ENCODE results near the gene ZFX.

ZFX gene

DNA sequence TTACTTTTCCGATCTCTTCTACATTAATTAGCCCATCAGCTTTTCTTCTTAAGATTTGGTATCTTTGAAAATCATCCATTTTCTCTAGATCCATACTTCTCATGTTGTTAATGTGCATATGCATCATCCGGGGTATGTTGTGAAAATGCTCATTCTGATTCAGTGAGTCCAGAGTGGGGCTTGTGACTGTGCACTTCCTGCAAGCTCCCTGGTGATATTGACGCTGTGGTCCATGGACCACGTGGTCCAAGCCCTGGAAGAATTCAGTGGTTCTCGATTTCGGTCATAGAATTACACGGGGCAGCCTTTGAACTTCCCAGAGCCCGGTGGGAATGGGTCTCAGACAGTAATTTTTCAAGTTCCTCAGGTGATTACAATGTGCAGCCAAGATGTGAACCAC, 69.8 kb downstream of the ZFX start:
- DNase-seq (ENCODE audit: low read depth): no peak
- TF ChIP-seq, protein P1, sequence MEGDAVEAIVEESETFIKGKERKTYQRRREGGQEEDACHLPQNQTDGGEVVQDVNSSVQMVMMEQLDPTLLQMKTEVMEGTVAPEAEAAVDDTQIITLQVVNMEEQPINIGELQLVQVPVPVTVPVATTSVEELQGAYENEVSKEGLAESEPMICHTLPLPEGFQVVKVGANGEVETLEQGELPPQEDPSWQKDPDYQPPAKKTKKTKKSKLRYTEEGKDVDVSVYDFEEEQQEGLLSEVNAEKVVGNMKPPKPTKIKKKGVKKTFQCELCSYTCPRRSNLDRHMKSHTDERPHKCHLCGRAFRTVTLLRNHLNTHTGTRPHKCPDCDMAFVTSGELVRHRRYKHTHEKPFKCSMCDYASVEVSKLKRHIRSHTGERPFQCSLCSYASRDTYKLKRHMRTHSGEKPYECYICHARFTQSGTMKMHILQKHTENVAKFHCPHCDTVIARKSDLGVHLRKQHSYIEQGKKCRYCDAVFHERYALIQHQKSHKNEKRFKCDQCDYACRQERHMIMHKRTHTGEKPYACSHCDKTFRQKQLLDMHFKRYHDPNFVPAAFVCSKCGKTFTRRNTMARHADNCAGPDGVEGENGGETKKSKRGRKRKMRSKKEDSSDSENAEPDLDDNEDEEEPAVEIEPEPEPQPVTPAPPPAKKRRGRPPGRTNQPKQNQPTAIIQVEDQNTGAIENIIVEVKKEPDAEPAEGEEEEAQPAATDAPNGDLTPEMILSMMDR (conservative IDR thresholded peaks at IDR 0.05; ENCODE audit: low read depth, low read length): no peak
- H3K4me3 ChIP-seq (ENCODE audit: low read depth, low read length): no peak overlapping the region

DNA sequence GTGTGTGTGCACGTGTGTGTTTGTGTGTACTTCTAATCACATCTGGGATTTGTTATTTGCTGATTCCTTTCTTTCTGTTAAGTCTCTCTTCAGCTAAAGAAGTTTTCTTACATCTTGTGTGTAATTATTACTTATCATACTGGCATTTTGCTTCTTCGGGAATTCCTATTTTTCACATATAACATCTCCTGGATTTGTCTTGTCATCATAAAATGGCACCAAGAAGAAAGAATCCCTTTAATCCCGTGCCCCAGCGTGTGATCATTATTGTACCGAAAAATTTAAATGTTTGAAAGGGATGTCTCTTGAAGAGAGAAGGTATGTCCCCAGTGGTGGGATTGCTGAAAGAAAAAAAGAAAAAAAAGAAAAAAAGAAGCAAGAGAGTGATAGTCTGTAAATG, 72.3 kb downstream of the ZFX start:
- H3K4me3 ChIP-seq (ENCODE audit: low read depth, low read length): no peak overlapping the region
- TF ChIP-seq, protein P1 (conservative IDR thresholded peaks at IDR 0.05; ENCODE audit: low read depth, low read length): no peak
- DNase-seq (ENCODE audit: low read depth): no peak

DNA sequence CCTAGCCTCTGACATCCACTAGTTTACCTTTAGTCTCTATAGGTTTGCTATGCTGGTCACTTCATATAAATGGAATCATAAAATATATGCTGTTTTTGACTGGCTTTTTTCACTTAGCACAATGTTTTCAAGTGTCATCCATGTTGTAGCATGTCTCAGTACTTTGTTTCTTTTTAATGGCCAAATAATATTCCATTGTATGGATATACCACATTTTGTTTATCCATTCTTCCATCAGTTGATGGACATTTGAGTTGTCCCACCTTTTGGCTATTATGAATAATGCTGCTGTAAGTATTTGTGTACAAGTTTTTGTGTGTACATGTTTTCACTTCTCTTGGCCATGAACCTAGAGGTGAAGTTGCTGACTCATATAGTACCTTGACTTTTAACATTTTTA, 75.7 kb downstream of the ZFX start:
- no peak for DNase-seq (ENCODE audit: low read depth)
- H3K4me3 ChIP-seq (ENCODE audit: low read depth, low read length): no peak overlapping the region
- TF ChIP-seq, protein P1 (conservative IDR thresholded peaks at IDR 0.05; ENCODE audit: low read depth, low read length): no peak

DNA sequence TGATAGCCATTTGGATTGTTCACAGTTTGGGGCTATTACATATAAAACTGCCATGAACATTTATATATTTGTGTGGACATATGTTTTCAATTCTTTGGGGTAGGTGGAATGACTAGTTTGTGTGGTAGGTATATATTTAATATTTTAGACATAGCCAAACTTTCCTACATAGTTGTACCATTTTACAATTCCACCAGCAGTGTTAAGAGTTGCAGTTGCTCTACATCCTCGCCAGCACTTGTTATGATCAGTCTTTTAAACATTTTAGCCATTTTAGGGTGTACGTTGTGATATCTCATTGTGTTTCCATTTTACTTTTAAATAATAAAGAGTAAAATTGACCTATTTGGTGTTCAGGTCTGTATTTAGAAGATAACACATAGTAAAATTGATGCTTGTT, 76.6 kb downstream of the ZFX start:
- DNase-seq (ENCODE audit: low read depth): no peak
- H3K4me3 ChIP-seq (ENCODE audit: low read depth, low read length): no peak overlapping the region
- TF ChIP-seq, protein P1 (conservative IDR thresholded peaks at IDR 0.05; ENCODE audit: low read depth, low read length): no peak

DNA sequence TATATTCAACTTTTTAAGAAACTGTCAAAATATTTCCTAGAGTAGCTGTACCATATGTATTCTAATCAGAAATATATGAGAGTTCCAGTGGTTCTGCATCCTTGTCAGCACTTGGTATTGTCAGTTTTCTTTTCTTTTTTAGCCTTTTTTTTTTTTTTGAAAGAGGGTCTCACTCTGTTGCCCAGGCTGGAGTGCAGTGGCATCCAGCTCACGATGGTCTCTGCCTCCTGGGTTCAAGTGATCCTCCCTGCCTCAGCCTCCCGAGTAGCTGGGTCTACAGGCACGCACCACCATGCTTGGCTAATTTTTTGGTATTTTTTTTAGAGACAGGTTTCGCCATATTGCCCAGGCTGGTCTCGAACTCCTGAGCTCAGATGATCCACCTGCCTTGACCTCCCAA, 79.1 kb downstream of the ZFX start:
- no peak overlapping the region for H3K4me3 ChIP-seq (ENCODE audit: low read depth, low read length)
- TF ChIP-seq, protein P1 (conservative IDR thresholded peaks at IDR 0.05; ENCODE audit: low read depth, low read length): no peak
- DNase-seq (ENCODE audit: low read depth): no peak

DNA sequence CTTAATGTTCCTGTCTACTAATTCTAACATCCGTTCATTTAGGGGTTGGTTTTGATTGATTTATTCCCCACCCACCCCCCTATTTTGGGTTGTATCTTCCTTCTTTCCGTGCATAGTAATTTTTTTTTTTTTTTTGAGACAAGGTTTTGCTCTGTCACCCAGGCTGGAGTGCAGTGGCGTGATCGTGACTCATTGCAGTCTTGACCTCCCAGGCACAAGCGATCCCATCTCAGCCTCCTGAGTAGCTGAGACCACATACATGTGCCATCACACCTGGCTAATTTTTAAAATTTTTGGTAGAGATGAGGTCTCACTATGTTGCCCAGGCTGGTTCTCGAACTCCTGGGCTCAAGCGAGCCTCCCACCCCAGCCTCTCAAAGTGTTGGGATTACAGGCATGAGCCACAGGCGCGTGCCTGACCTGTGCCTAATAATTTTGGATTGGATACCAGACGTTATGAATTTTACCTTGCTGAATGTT, 79.9 kb downstream of the ZFX start:
- H3K4me3 ChIP-seq (ENCODE audit: low read depth, low read length): no peak overlapping the region
- TF ChIP-seq, protein P1 (conservative IDR thresholded peaks at IDR 0.05; ENCODE audit: low read depth, low read length): no peak
- DNase-seq (ENCODE audit: low read depth): no peak

DNA sequence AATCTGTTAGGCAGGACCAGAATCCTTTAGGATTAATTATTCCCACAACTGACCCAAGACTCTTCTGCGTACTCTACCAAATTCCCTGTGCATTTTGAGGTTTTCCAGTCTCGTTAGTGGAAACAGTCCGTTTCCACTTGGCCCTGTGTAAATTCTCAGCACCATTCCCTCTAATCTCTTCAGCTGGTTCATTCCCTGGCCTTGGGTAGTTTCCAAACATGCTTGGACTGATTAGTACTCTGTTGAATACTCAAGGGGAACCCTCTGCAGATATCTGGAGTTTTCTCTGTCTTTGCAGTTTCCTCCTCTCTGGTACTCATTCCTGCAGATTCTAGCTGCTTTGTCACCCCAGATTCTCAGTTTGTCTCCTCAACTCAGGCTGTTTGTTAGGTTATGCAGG, 80.4 kb downstream of the ZFX start:
- DNase-seq (ENCODE audit: low read depth): peak; percentile 28
- TF ChIP-seq, protein P1 (conservative IDR thresholded peaks at IDR 0.05; ENCODE audit: low read depth, low read length): no peak
- H3K4me3 ChIP-seq (ENCODE audit: low read depth, low read length): no peak overlapping the region
